BLaER1 (cell line): ENCODE measurements around the gene MFN2.

ENCODE experiments used
- H3K27ac ChIP-seq: shearing (Covaris generic); formaldehyde crosslinking; 2 replicates; pipeline ENCODE4 v1.8.1; 2022
- H3K27me3 ChIP-seq: shearing (Covaris generic); formaldehyde crosslinking; 2 replicates; pipeline ENCODE4 v1.8.1; 2022
- H3K36me3 ChIP-seq: shearing (Covaris generic); formaldehyde crosslinking; 2 replicates; pipeline ENCODE4 v1.8.1; 2022
- H3K4me1 ChIP-seq: shearing (Covaris generic); formaldehyde crosslinking; 2 replicates; pipeline ENCODE4 v1.8.1; 2022
- H3K4me2 ChIP-seq: shearing (Covaris generic); formaldehyde crosslinking; 2 replicates; pipeline ENCODE4 v1.8.1; 2022
- H3K4me3 ChIP-seq: shearing (Covaris generic); formaldehyde crosslinking; 2 replicates; pipeline ENCODE4 v1.8.1; 2022
- H3K9ac ChIP-seq: shearing (Covaris generic); formaldehyde crosslinking; 2 replicates; pipeline ENCODE4 v1.8.1; 2022
- H3K9me3 ChIP-seq: shearing (Covaris generic); formaldehyde crosslinking; 2 replicates; pipeline ENCODE4 v1.8.1; 2022
- H4K20me1 ChIP-seq: shearing (Covaris generic); formaldehyde crosslinking; 2 replicates; pipeline ENCODE4 v1.8.1; 2022
- Cebpa-rat ChIP-seq: shearing (Covaris generic); IDR thresholded peaks from 2 replicates; pipeline ENCODE4 v1.8.1; 2022

The MFN2 gene

GRCh38 chr1:11940260-11940921 is 39.9 kb upstream of the MFN2 start:
- Histone ChIP-seq H3K27ac (no peak overlapping the region), H4K20me1 (no peaks in the 10 kb centered on the region), H3K4me3 (no peak overlapping the region), H3K4me1 (peaks cover 27% of the 10 kb centered on the region), H3K36me3 (peaks cover 63% of the 10 kb centered on the region; the same call in 1 of the 2 replicates), H3K9me3 (no peaks in the 10 kb centered on the region), H3K9ac (no peak overlapping the region), H3K27me3 (no peaks in the 10 kb centered on the region), H3K4me2 (no peak overlapping the region)
- TF ChIP-seq Cebpa-rat: no peak

GRCh38 chr1:11942280-11942679 is 38.0 kb upstream of the MFN2 start:
- peaks cover 20% of the 10 kb centered on the region for H3K4me1 ChIP-seq
- H3K27me3 ChIP-seq: no peaks in the 10 kb centered on the region
- no peak overlapping the region for H3K27ac ChIP-seq
- no peaks in the 10 kb centered on the region for H4K20me1 ChIP-seq
- H3K36me3 ChIP-seq: peaks cover 71% of the 10 kb centered on the region; the same call in 1 of the 2 replicates
- H3K9me3 ChIP-seq: no peaks in the 10 kb centered on the region
- H3K4me3 ChIP-seq: no peak overlapping the region
- no peak for TF ChIP-seq Cebpa-rat
- no peak overlapping the region for H3K4me2 ChIP-seq
- H3K9ac ChIP-seq: no peak overlapping the region

GRCh38 chr1:11943619-11944018 is 36.6 kb upstream of the MFN2 start:
- Histone ChIP-seq H3K27me3 (no peaks in the 10 kb centered on the region), H4K20me1 (no peaks in the 10 kb centered on the region), H3K9ac (no peak overlapping the region), H3K4me2 (no peak overlapping the region), H3K4me3 (no peak overlapping the region), H3K4me1 (peaks cover 7% of the 10 kb centered on the region), H3K9me3 (0 out of 2 replicates have a peak, but pooled peaks cover 3% of the 10 kb centered on the region), H3K36me3 (peaks cover 73% of the 10 kb centered on the region), H3K27ac (no peak overlapping the region)
- TF ChIP-seq Cebpa-rat: no peak

- TF ChIP-seq Cebpa-rat: no peak
- H3K4me1 ChIP-seq: 0 out of 2 replicates have a peak, but pooled peaks cover 5% of the 10 kb centered on the region
- H3K4me3 ChIP-seq: no peak overlapping the region
- no peak overlapping the region for H3K27ac ChIP-seq
- H3K9me3 ChIP-seq: 0 out of 2 replicates have a peak, but pooled peaks cover 6% of the 10 kb centered on the region
- no peaks in the 10 kb centered on the region for H4K20me1 ChIP-seq
- no peak overlapping the region for H3K9ac ChIP-seq
- no peak overlapping the region for H3K4me2 ChIP-seq
- H3K27me3 ChIP-seq: no peaks in the 10 kb centered on the region
- peaks cover 78% of the 10 kb centered on the region for H3K36me3 ChIP-seq
Measured at GRCh38 chr1:11944358-11944931, 35.8 kb upstream of the MFN2 start.

- no peak for TF ChIP-seq Cebpa-rat
- peaks cover 84% of the 10 kb centered on the region for H3K36me3 ChIP-seq
Measured at GRCh38 chr1:11946647-11947046, 33.6 kb upstream of the MFN2 start.

GRCh38 chr1:11948822-11949458 is 31.3 kb upstream of the MFN2 start:
- Histone ChIP-seq H3K36me3 (peaks cover 86% of the 10 kb centered on the region), H3K9ac (no peak overlapping the region), H3K9me3 (0 out of 2 replicates have a peak, but pooled peaks cover 6% of the 10 kb centered on the region), H3K27me3 (no peaks in the 10 kb centered on the region), H3K4me3 (no peak overlapping the region), H3K4me1 (0 out of 2 replicates have a peak, but pooled peaks cover 5% of the 10 kb centered on the region), H3K27ac (no peak overlapping the region), H4K20me1 (no peaks in the 10 kb centered on the region), H3K4me2 (no peak overlapping the region)
- no peak for TF ChIP-seq Cebpa-rat

More at GRCh38 chr1:11946647-11947046, 33.6 kb upstream of the MFN2 start:
- no peaks in the 10 kb centered on the region for H3K27me3 ChIP-seq
- H3K9ac ChIP-seq: no peak overlapping the region
- 0 out of 2 replicates have a peak, but pooled peaks cover 6% of the 10 kb centered on the region for H3K9me3 ChIP-seq
- H3K4me3 ChIP-seq: no peak overlapping the region
- H3K4me2 ChIP-seq: no peak overlapping the region
- H3K27ac ChIP-seq: no peak overlapping the region
- no peaks in the 10 kb centered on the region for H4K20me1 ChIP-seq
- 0 out of 2 replicates have a peak, but pooled peaks cover 5% of the 10 kb centered on the region for H3K4me1 ChIP-seq

GRCh38 chr1:11951901-11952300 is 28.3 kb upstream of the MFN2 start:
- no peak overlapping the region for H3K4me2 ChIP-seq
- H4K20me1 ChIP-seq: no peaks in the 10 kb centered on the region
- H3K9ac ChIP-seq: no peak overlapping the region
- no peak overlapping the region for H3K27ac ChIP-seq
- no peak overlapping the region for H3K4me3 ChIP-seq
- no peaks in the 10 kb centered on the region for H3K27me3 ChIP-seq
- no peak for TF ChIP-seq Cebpa-rat
- H3K36me3 ChIP-seq: peaks cover 95% of the 10 kb centered on the region
- 0 out of 2 replicates have a peak, but pooled peaks cover 6% of the 10 kb centered on the region for H3K9me3 ChIP-seq
- no peaks in the 10 kb centered on the region for H3K4me1 ChIP-seq

GRCh38 chr1:11952455-11953109 is 27.7 kb upstream of the MFN2 start:
- no peak overlapping the region for H3K4me3 ChIP-seq
- H3K9me3 ChIP-seq: 0 out of 2 replicates have a peak, but pooled peaks cover 6% of the 10 kb centered on the region
- H3K4me2 ChIP-seq: no peak overlapping the region
- H3K4me1 ChIP-seq: no peaks in the 10 kb centered on the region
- no peaks in the 10 kb centered on the region for H3K27me3 ChIP-seq
- no peak overlapping the region for H3K27ac ChIP-seq
- no peaks in the 10 kb centered on the region for H4K20me1 ChIP-seq
- no peak overlapping the region for H3K9ac ChIP-seq
- TF ChIP-seq Cebpa-rat: no peak
- peaks cover 95% of the 10 kb centered on the region for H3K36me3 ChIP-seq

- H3K36me3 ChIP-seq: peaks cover 93% of the 10 kb centered on the region
- H3K4me1 ChIP-seq: no peaks in the 10 kb centered on the region
- H3K27ac ChIP-seq: no peak overlapping the region
Measured at GRCh38 chr1:11955221-11955620, 25.0 kb upstream of the MFN2 start.

More at GRCh38 chr1:11955221-11955620, 25.0 kb upstream of the MFN2 start:
- H3K27me3 ChIP-seq: no peaks in the 10 kb centered on the region
- H3K4me3 ChIP-seq: no peak overlapping the region
- H3K9ac ChIP-seq: no peak overlapping the region
- no peaks in the 10 kb centered on the region for H4K20me1 ChIP-seq
- no peak overlapping the region for H3K4me2 ChIP-seq
- TF ChIP-seq Cebpa-rat: no peak
- no peaks in the 10 kb centered on the region for H3K9me3 ChIP-seq
